Epithelial cell of esophagus (primary cell): ENCODE data around the gene GALNT16.
A peak's percentile ranks its signal among the peaks of the same experiment; 100 is the strongest.
"Not testable (repeated sequence)": the region's sequence is repeated elsewhere in the genome, so short reads cannot be mapped to it uniquely, and the experiment has no call there.

Source experiments
- DNase-seq: peaks from one replicate; pipeline ENCODE4 v3.0.0; 2010; ENCODE audit warnings: low read depth
- H3K4me3 ChIP-seq: 2 replicates; pipeline ENCODE4 v1.5.1; 2011; ENCODE audit warnings: mild to moderate bottlenecking, low read length, control low read depth
- CTCF ChIP-seq: IDR thresholded peaks from 2 replicates; pipeline ENCODE4 v1.5.1; 2011; ENCODE audit warnings: low read depth, mild to moderate bottlenecking, low read length, control low read depth, inconsistent platforms; ENCODE audit not compliant: insufficient read depth; ENCODE audit errors: missing control alignments

Gene GALNT16

DNA sequence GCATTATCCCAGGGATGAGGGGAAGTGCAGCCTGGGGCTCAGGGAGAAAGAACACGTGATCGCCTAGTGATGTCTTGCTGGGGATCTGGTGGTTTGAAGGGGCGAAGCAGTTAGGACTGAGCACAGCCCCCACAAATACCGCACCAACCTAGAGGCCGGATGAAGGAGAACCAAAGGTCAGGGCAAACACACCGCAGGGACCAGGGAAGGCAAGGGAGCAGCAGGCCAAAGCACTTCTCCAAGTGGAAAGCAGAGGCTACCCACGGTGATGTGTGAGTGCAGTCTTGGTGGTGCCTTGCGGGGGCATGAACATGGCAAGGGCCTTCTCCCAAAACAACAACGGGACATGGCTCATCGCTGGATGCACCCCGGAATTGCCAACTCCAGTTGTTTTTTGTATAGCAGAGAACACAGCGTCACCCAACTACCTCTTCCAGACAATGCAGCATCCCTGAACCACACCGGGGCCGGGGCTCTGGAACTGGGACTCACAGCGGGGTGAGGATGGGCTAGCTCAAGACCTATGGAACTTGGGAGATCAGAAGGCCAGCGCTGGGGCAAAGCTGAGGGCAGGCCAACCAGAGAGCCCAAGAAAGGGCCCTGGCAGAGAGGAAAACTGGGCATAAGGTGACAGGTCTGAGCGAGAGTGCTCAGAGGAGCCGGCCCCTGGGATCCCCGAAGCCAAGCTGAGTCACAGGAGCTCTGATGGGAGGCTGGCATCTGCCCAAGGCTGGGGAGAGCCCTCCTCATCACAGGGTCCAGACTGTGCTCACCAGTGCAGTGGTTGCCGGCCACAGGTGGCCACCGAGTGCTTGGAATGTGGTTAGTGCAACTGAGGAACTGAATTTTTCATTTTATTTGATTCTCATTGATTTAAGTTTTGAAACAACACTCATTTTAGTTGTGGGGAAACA, 11.1 kb downstream of the GALNT16 start:
- no peak overlapping the region for H3K4me3 ChIP-seq
- no peak for TF ChIP-seq CTCF
- peak; percentile 21 for DNase-seq

DNA sequence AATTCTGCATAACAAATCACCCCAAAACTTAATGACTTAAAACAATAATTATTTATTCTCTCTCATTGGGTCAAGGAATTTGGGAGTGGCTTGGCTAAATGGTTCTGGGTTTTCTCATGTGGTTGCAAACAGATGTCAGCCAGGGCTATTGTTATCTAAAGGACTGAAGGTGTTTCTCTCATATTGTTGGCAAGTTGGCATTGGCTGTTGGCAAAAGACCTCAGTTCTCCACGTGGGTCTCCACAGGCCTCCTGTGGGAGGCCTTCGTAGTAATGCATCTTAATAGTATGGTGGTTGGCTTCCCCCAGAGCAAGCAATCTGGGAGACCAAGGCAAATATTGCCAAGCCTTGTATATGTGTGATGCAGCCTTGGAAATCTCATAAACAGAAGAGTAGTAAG, 14.4 kb downstream of the GALNT16 start:
- DNase-seq, result no peak
- no peak for TF ChIP-seq CTCF
- no peak overlapping the region for H3K4me3 ChIP-seq

- H3K4me3 ChIP-seq, result no peak overlapping the region
- no peak for DNase-seq
- no peak for TF ChIP-seq CTCF
Observed at GRCh38 chr14:69275331-69275730, 15.4 kb downstream of the GALNT16 start.

DNA sequence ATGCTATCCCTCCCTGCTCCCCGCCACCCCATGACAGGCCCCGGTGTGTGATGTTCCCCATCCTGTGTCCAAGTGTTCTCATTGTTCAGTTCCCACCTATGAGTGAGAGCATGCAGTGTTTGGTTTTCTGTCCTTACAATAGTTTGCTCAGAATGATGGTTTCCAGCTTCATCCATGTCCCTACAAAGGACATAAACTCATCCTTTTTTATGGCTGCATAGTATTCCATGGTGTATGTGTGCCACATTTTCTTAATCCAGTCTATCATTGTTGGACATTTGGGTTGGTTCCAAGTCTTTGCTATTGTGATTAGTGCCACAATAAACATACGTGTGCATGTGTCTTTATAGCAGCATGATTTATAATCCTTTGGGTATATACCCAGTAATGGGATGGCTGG, 17.4 kb downstream of the GALNT16 start:
- H3K4me3 ChIP-seq, DNase-seq: not testable (repeated sequence)

DNA sequence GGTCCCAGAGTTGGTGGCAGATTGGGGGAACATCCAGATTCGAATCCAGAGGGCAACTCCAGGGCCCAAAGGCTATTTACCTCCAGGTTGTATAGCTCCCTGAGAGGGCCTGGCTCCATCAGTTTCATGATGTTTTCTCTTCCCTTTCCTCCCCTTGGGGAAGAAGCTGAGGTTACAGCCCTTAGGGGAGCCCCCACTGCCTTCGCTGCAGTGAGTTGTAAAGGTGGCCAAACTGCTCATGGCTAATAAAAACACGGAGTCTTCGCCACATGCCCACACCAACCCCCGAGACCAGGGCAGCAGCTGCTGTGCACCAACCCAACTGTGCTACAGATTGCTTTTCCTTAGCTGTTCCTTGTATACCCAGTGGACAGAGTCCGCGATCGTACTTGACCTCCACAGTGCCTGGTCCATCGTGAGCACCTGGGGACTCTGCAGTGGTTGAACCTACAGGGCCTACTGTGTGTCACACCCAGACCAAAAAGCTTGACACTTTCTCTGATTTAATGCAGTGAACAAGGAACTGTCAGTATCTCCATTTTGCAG, 20.9 kb downstream of the GALNT16 start:
- no peak for DNase-seq
- H3K4me3 ChIP-seq, result no peak overlapping the region
- TF ChIP-seq CTCF, result no peak

DNA sequence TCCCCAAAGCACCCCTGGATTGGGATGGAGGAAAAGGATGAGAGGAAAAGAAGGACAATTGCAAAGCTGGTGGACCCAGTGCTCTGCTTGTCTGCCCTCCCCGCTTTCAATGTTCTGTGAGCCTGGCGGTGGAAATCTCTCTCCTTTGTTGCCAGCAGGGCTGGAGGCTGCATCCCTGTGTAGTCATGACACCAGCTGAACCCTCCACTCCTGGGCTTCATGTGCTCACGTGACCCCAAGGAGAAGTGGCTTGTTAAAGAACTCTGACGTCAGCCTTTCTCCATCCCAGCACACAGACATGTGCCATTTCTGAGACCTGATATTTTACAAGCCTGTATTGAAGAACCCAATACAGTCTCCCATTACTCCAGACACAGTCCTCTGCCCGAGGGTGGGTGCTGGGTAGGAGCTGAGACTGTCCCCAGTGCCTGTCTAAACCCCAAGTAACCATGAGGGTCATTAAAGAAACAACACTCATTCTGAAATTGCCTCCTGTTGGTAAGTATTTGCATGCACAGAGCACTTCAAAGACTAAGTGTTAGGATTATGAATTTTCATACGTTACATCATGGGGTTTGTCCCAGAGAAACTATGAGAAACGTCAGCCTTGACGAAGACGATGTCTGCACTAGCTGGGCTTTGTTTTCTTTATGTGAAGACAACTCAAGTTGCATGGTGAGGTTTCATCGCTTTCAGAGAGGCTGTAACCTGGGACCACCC, 21.7 kb downstream of the GALNT16 start:
- no peak for TF ChIP-seq CTCF
- DNase-seq, result no peak
- H3K4me3 ChIP-seq, result no peak overlapping the region

DNA sequence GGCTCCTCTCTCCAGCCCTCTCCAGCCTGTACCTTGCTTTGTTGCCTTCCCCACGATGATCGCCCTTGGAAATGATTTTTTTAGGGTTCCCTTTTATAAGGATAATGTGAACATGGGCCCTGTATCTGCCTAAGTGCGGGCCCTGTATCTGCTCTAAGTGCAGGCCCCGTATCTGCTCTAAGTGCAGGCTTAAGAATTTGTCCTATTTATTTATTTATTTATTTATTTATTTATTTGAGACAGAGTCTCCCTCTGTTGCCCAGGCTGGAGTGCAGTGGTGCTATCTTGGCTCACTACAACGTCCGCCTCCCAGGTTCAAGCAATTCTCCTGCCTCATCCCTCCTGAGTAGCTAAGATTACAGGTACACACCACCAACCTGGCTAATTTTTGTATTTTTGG, 22.5 kb downstream of the GALNT16 start:
- H3K4me3 ChIP-seq, result no peak overlapping the region
- DNase-seq, result no peak
- no peak for TF ChIP-seq CTCF
